ENCODE measurements around the gene IL23A. TPM values are rescaled to one million over a fixed set of nuclear protein-coding genes. Genes with fewer than 3 reads are reported as not detected.

IL23A gene
- total and polyA plus RNA-seq, 2 experiments from 2014 or later = 2.5 to 8.0 TPM

DNA sequence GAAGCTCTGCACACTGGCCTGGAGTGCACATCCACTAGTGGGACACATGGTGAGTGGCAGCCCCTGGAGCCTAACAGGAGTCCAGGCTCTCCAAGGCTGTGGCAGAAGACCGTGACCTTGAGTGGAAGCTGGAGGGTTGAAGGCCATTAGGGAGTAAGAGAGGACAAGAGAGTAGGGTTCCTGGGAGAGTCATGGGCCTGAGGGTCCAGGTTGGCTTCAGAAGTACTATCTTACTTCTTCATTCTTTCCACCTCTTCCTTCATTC lies 406 bp downstream of the IL23A start:
- H2AFZ ChIP-seq = no peak overlapping the region
- peaks cover 32% of the 10 kb centered on the region for H3K4me1 Mint-ChIP-seq
- TF ChIP-seq NANOG (IDR thresholded peaks at IDR 0.05; ENCODE audit: borderline replicate concordance) (no peak), EZH2phosphoT487 (IDR thresholded peaks at IDR 0.05; ENCODE audit: unreplicated experiment) (no peak), REST (IDR thresholded peaks at IDR 0.05; ENCODE audit: unreplicated experiment) (no peak), EZH2 (IDR thresholded peaks at IDR 0.05; ENCODE audit: low read depth, unreplicated experiment) (no peak), JUNB (IDR thresholded peaks at IDR 0.05; ENCODE audit: unreplicated experiment) (no peak), CREB1 (CRISPR knock-in tag; IDR thresholded peaks at IDR 0.05; ENCODE audit: low read depth) (no peak), ZNF331 (CRISPR knock-in tag; IDR thresholded peaks at IDR 0.05; ENCODE audit: low read depth) (no peak)
- TF ChIP-seq, protein P1, sequence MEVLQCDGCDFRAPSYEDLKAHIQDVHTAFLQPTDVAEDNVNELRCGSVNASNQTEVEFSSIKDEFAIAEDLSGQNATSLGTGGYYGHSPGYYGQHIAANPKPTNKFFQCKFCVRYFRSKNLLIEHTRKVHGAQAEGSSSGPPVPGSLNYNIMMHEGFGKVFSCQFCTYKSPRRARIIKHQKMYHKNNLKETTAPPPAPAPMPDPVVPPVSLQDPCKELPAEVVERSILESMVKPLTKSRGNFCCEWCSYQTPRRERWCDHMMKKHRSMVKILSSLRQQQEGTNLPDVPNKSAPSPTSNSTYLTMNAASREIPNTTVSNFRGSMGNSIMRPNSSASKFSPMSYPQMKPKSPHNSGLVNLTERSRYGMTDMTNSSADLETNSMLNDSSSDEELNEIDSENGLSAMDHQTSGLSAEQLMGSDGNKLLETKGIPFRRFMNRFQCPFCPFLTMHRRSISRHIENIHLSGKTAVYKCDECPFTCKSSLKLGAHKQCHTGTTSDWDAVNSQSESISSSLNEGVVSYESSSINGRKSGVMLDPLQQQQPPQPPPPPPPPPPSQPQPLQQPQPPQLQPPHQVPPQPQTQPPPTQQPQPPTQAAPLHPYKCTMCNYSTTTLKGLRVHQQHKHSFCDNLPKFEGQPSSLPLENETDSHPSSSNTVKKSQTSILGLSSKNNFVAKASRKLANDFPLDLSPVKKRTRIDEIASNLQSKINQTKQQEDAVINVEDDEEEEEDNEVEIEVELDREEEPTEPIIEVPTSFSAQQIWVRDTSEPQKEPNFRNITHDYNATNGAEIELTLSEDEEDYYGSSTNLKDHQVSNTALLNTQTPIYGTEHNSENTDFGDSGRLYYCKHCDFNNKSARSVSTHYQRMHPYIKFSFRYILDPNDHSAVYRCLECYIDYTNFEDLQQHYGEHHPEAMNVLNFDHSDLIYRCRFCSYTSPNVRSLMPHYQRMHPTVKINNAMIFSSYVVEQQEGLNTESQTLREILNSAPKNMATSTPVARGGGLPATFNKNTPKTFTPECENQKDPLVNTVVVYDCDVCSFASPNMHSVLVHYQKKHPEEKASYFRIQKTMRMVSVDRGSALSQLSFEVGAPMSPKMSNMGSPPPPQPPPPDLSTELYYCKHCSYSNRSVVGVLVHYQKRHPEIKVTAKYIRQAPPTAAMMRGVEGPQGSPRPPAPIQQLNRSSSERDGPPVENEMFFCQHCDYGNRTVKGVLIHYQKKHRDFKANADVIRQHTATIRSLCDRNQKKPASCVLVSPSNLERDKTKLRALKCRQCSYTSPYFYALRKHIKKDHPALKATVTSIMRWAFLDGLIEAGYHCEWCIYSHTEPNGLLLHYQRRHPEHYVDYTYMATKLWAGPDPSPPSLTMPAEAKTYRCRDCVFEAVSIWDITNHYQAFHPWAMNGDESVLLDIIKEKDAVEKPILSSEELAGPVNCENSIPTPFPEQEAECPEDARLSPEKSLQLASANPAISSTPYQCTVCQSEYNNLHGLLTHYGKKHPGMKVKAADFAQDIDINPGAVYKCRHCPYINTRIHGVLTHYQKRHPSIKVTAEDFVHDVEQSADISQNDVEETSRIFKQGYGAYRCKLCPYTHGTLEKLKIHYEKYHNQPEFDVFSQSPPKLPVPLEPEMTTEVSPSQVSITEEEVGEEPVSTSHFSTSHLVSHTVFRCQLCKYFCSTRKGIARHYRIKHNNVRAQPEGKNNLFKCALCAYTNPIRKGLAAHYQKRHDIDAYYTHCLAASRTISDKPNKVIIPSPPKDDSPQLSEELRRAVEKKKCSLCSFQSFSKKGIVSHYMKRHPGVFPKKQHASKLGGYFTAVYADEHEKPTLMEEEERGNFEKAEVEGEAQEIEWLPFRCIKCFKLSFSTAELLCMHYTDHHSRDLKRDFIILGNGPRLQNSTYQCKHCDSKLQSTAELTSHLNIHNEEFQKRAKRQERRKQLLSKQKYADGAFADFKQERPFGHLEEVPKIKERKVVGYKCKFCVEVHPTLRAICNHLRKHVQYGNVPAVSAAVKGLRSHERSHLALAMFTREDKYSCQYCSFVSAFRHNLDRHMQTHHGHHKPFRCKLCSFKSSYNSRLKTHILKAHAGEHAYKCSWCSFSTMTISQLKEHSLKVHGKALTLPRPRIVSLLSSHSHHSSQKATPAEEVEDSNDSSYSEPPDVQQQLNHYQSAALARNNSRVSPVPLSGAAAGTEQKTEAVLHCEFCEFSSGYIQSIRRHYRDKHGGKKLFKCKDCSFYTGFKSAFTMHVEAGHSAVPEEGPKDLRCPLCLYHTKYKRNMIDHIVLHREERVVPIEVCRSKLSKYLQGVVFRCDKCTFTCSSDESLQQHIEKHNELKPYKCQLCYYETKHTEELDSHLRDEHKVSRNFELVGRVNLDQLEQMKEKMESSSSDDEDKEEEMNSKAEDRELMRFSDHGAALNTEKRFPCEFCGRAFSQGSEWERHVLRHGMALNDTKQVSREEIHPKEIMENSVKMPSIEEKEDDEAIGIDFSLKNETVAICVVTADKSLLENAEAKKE (CRISPR knock-in tag; IDR thresholded peaks at IDR 0.05) = no peak
- TF ChIP-seq, protein P2, sequence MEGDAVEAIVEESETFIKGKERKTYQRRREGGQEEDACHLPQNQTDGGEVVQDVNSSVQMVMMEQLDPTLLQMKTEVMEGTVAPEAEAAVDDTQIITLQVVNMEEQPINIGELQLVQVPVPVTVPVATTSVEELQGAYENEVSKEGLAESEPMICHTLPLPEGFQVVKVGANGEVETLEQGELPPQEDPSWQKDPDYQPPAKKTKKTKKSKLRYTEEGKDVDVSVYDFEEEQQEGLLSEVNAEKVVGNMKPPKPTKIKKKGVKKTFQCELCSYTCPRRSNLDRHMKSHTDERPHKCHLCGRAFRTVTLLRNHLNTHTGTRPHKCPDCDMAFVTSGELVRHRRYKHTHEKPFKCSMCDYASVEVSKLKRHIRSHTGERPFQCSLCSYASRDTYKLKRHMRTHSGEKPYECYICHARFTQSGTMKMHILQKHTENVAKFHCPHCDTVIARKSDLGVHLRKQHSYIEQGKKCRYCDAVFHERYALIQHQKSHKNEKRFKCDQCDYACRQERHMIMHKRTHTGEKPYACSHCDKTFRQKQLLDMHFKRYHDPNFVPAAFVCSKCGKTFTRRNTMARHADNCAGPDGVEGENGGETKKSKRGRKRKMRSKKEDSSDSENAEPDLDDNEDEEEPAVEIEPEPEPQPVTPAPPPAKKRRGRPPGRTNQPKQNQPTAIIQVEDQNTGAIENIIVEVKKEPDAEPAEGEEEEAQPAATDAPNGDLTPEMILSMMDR (conservative IDR thresholded peaks at IDR 0.05; ENCODE audit: low read depth in 2 of 2) = no peak
- TF ChIP-seq, protein P3, sequence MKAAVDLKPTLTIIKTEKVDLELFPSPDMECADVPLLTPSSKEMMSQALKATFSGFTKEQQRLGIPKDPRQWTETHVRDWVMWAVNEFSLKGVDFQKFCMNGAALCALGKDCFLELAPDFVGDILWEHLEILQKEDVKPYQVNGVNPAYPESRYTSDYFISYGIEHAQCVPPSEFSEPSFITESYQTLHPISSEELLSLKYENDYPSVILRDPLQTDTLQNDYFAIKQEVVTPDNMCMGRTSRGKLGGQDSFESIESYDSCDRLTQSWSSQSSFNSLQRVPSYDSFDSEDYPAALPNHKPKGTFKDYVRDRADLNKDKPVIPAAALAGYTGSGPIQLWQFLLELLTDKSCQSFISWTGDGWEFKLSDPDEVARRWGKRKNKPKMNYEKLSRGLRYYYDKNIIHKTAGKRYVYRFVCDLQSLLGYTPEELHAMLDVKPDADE (IDR thresholded peaks at IDR 0.05) = no peak
- no peaks in the 10 kb centered on the region for H3K36me3 ChIP-seq (ENCODE audit: insufficient read depth)
- no peaks in the 10 kb centered on the region for H3K9me3 Mint-ChIP-seq
- peaks cover 26% of the 10 kb centered on the region for H3K4me1 ChIP-seq (ENCODE audit: insufficient read depth)
- peaks cover 5% of the 10 kb centered on the region for H3K27me3 Mint-ChIP-seq (ENCODE audit: insufficient read depth, low read depth, poor library complexity)
- H3F3A ChIP-seq (replicated peaks; ENCODE audit: low read depth) = peaks cover 17% of the 10 kb centered on the region; the same call in 1 of the 2 replicates
- ATAC-seq (no peak), DNase-seq (ENCODE audit: low spot score) (no peak)
- no peaks in the 10 kb centered on the region for H4K20me1 ChIP-seq (replicated peaks; ENCODE audit: insufficient read depth)
- peak overlapping the region; percentile 64; the same call in 2 of the 3 replicates for H3K4me3 Mint-ChIP-seq
- H3K79me2 ChIP-seq (replicated peaks; ENCODE audit: insufficient read depth) = no peaks in the 10 kb centered on the region
- peak overlapping the region; percentile 43 for H3K27ac ChIP-seq (ENCODE audit: low read depth)
- no peaks in the 10 kb centered on the region for H3K27me3 ChIP-seq (ENCODE audit: insufficient read depth)
- H3K27ac Mint-ChIP-seq = peak overlapping the region; percentile 92
- peak overlapping the region; percentile 76 for H3K4me2 ChIP-seq
- H3K9me2 ChIP-seq (ENCODE audit: insufficient read depth) = peaks cover 19% of the 10 kb centered on the region
- H3K4me3 ChIP-seq = peak overlapping the region; percentile 42
- peaks cover 11% of the 10 kb centered on the region; the same call in 2 of the 3 replicates for H3K36me3 Mint-ChIP-seq (ENCODE audit: low read depth)
